AML-193 (cell line): Measurements from ENCODE around the gene ELFN1.

Experiments used
- DNase-seq, 2 experiments: peaks; one replicate each; lab custom pipeline; 2025; lab: John Stamatoyannopoulos, UW

ELFN1 gene

DNA sequence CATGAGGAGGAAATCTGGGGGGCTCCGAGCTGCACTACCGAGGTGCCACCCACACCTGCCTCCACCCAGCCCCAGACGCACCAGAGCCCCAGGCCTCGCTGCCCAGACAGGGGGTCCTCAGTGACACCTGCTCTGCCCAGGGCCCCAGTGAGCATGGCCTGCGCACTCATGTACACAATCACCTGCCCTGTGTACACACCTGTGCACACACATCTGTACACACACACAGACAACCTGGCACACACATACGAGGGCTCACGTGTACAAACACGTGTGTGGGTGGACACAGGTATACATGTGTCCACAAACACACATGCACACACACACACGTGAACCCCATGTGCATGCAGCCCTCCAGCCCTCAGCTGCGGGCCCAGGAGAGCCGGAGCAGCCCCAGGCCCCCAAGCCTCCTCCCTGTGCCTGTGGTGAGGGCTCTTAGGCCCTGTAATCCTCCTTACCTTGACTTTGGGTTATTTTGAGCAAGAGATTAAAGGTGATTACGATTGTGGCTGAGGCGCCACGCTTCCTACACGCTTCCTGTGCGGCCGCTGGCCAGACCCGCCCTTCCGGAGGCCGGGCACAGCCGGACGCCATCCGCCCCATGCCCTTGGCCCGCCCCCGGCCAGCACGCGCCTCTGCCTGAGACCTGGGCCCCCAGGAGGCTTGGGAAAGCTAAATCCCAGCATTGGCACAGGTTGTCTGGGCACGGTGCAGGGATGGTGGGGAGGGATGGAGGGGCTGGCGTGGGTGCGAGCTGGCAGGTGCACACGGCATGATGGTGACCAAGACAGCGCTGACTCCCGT, 71.9 kb downstream of the ELFN1 start:
- DNase-seq: no peak

DNA sequence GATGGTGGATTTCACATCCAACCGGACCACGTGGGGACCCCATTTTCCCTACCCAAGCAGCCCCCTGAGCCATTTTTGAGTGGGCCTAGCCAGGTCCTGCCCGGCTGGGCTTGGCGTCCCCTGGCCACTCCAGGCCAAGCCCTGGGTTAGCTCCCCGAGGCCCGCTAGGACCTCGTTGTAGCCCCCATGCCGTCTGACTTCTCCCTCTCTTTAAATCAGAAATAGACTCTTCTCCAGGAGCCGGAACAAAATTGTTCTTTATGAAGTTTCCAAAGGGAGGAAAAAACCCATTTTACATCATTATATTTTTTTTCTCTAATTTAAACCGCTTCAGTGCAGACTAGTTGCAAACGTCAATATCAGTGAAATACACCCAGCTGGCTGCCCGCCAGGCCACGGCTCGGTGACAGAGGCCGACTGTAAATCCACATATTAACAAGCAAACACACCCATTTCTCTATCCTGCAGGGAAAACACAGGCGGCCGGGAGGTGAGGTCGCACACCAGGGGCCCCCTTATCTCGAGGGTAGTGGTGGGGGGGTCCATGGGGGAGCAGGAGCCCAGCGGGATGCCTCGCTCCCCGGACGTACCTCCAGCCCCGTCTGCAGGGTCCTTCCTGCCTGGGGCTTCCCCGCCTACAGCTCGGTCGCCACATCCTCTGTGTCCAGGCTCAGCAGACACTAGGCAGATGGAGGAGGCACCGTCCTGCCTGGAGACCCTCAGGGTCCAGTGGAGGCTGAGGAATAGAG, 72.7 kb downstream of the ELFN1 start:
- DNase-seq: no peak

DNA sequence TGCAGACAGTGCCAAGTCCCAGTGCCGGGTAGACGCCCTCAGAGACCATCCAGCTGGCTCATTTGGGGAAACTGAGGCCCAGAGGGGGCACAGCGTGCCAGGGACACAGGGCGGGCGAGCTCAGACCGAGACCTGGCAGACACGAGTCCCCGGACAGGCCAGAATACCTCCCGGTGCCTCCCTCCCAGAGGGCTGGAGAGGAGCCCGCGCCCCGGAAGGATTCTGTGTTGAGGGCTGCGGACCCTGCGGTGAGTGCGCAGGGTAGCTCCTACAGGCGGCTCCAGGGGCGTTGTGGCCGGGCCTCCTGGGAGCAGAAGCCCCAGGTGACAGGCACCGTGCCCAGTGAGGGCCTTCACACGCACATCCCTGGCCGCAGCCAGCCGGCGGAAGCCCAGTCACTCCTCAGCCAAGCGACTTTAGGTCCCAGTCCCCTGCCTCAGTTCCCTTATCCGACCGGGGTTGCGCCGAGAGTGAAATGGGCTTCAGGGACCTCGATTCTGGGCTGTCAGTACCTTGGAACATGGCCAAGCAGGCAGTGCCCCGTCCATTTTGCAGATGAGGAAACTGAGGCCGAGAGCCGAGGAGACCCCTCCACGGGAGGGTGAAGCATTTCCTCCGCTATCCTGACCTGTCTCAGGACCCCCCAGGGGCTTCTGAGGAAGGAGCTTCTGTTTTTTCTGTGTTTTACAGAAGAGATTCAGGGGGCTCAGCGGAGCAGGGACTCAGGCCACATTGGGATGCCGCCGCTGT, 73.6 kb downstream of the ELFN1 start:
- no peak for DNase-seq

DNA sequence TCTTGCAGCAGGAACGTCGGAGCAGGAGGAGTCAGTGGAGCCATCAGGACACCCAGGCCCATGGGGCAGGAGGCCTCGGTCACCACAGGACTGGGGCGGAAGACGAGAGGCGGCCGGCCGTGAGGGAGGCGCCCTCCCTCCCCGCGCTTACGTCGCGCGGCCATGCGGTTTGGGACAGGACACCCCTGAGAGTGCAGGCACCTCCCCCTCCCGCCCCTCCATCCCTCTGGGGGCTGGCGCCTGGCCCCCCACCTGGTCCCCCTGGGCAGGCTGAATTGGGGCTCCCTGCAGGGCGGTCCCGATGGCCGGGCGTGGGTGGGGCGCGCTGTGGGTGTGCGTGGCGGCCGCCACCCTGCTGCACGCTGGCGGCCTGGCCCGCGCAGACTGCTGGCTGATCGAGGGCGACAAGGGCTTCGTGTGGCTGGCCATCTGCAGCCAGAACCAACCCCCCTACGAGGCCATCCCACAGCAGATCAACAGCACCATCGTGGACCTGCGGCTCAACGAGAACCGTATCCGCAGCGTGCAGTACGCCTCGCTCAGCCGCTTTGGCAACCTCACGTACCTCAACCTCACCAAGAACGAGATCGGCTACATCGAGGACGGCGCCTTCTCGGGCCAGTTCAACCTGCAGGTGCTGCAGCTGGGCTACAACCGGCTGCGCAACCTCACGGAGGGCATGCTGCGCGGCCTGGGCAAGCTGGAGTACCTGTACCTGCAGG, 74.4 kb downstream of the ELFN1 start:
- DNase-seq: no peak

DNA sequence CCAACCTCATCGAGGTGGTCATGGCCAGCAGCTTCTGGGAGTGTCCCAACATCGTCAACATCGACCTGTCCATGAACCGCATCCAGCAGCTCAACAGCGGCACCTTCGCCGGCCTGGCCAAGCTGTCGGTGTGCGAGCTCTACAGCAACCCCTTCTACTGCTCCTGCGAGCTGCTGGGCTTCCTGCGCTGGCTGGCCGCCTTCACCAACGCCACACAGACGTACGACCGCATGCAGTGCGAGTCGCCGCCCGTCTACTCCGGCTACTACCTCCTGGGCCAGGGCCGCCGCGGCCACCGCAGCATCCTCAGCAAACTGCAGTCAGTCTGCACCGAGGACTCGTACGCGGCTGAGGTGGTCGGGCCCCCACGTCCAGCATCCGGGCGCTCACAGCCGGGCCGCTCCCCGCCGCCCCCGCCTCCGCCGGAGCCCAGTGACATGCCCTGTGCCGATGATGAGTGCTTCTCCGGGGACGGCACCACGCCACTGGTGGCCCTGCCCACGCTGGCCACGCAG, 75.0 kb downstream of the ELFN1 start:
- DNase-seq: no peak

DNA sequence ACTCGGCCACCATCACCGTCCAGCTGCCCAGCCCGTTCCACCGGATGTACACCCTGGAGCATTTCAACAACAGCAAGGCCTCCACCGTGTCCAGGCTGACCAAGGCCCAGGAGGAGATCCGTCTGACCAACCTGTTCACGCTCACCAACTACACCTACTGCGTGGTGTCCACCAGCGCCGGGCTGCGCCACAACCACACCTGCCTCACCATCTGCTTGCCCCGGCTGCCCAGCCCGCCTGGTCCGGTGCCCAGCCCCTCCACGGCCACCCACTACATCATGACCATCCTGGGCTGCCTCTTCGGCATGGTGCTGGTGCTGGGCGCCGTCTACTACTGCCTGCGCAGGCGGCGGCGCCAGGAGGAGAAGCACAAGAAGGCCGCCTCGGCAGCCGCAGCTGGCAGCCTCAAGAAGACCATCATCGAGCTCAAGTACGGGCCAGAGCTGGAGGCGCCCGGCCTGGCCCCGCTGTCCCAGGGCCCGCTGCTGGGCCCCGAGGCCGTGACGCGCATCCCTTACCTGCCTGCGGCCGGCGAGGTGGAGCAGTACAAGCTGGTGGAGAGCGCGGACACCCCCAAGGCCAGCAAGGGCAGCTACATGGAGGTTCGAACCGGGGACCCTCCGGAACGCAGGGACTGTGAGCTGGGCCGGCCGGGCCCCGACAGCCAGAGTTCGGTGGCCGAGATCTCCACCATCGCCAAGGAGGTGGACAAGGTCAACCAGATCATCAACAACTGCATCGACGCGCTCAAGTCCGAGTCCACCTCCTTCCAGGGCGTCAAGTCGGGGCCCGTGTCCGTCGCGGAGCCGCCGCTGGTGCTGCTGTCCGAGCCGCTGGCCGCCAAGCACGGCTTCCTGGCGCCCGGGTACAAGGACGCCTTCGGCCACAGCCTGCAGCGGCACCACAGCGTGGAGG, 75.8 kb downstream of the ELFN1 start:
- DNase-seq: no peak

DNA sequence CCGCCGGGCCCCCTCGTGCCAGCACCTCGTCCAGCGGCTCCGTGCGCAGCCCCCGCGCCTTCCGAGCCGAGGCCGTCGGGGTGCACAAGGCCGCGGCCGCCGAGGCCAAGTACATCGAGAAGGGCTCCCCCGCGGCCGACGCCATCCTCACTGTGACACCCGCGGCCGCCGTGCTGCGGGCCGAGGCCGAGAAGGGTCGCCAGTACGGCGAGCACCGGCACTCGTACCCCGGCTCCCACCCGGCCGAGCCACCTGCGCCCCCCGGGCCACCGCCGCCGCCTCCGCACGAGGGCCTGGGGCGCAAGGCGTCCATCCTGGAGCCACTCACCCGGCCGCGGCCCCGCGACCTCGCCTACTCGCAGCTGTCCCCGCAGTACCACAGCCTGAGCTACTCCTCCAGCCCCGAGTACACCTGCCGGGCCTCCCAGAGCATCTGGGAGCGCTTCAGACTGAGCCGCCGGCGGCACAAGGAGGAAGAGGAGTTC, 76.5 kb downstream of the ELFN1 start:
- DNase-seq: no peak

DNA sequence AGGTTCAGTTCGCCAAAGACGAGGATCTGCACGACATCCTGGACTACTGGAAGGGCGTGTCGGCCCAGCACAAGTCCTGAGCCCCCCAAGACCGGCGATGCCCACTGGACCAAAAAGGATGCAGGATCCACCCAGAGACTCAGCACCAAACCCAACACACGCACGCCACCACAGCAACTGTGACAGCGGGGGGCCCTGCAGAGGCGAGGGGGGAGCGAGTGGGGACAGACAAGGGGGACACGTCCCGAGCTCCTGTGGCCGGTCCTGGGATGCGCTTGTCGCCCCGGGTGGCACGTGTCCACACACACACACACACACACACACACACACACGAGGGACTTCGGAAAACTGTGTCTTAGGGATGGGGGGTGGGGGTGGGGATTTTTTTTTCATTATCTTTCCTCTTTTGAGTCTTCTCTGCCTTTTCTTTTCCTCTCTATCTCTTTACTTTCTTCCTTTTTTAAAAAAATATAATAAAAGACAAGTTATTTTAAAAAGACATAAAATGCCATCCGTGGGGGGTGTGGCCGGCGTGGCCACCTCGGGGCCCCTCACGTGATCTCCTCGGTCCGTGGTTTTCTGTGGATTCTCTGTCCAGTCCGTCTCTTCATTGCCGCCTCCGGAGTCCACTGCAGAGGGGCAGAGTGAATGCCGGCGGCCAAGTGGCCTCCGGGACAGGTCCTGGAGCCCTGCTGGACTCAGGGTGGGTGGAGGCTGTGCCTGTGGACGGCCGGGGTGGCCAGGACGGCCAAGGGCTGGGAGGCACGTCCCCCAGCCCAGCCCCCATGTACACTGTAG, 77.1 kb downstream of the ELFN1 start:
- DNase-seq: no peak

DNA sequence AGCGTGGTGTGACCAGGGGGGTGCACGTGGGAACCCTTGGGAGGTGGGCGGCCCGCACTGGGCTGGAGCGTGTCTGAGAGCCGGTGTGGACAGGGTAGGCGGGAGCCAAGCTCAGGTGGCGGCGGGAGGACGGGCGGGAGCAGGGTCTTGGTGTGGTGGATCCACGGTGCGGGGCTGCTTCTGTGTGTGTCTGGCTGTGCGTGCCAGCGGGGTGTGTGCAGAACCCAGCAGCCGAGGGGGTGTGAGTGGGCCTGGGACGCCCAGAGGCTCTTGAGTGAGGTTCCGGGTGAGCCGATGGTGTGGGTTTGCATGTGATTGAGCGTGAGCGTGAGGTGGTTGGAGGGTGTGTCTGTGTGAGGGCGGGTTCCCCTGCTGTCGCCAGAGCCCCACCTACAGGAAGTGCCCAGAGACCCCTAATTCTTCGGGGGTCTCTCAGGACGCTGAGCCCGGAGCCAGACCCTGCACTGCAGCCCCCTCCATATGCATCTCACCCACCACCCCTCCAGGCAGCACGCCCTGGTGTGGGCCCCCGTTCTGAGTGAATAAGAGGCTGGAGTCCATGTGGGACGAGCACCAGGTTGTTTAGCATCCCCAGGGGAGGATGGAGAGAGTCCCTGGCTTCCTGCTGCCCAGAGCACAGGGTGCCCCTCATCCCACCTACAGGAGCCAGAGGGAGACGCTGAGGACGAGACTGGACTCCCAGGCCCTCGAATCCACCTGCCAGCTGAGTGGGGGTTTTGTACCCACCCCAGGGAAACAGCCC, 78.2 kb downstream of the ELFN1 start:
- no peak for DNase-seq

DNA sequence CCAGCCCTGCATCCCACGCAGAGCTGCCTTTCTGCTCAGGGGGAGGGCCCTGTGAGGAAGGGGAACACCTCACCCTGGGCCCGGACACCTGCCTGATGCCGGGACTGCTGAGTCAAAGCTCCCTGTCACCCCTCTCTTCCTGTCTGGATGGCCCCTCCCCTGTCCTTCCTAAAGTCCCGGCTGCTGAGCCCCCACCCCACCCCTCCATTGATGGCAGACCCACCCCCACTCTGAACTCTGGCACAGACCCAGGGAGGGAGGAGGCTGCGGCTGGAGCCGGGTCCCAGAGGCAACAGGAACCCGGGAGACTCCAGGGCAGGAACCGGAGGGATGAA, 78.7 kb downstream of the ELFN1 start:
- no peak for DNase-seq

DNA sequence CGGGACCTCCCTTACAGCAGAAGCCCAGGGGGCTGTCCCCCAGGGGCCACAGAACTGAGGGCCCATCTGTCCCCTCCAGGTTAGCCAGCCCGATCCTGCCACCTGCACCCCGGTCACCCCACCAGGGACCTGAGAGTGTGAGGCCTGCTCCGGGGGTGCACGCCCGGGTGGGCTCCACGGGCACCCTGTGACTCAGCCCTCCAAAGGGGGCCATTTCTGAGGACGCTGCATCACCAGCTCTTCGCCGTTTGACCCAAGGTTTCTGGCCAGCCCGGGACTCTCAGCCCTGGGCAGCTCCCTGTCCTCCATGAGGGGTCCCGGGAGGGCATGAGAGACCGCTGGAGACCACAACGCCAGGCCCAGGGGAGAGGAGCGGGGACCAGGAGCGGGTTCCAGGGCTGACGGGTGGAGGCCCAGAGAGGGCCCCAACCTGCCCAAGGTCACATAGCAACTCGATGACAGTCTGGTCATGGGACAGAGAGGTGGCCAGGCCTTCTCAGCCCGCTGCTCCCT, 79.3 kb downstream of the ELFN1 start:
- DNase-seq: no peak

DNA sequence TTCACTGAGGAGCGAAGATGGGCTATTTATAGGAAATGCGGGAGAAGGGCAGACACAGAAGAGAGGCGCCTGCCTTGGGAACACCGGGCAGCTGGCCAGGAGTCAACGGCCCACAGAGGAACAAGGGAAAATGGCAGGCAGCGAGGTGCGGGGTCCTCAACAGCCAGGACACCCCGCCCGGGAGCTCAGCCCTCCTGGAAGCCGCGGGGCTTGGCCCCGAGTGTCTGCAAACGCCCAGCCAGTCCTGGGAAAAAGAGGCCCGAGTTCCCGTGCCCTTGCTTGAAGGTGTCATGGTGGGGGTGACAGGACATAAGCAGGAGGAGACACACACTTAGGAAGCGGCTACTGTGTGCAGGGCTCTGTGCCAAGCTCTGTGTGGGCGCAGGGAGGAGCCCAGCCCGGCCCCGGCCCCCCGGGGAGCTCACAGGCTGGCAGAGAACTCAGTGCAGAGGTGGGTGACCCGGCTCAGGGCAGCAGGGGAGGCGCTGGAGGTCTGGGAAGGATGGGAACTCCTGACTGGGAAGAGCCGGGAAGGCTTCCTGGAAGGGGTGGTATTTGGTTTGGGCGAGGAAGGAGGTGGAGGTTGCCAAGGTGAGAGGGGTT, 79.9 kb downstream of the ELFN1 start:
- DNase-seq: no peak

DNA sequence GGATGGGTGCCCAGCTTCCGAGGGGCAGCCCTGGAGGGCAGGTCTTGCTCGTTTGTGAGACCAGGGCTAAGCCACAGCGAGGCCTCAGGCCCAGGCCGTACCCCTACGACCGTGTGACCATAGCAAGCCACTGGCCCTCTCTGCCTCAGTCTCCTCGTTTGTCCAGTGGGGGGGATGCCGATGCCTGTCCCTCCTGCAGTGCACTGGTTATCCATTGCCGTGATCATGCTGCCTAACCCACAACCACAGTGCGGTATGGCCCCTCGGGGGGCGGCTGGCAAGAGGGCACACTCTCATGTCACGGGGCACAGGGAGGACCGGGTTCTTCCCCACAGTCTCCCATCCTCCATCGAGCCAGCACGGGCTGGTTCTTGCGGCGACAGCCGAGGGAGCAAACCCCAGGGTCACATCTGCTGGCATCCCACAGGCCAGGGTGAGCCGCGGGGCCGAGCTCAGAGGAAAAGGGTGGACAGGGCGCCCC, 80.5 kb downstream of the ELFN1 start:
- DNase-seq: no peak

DNA sequence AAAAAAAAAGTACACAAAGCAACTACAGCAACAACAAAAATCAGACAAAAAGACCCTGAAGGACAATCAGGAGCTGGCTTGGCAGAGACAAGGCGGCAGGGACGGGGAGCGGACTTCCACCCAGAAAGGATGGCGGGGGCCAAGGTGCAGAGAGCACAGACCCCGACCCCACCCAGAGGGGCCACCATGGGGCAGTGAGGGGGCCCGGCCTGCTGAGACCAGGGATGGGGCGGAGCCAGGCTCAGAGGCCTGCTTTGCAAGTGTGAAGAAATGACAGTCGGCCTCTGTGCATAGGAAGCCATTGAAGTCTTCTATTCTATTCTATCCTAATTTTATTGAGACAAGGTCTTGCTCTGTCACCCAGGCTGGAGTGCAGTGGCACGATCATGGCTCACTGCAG, 82.0 kb downstream of the ELFN1 start:
- no peak for DNase-seq

DNA sequence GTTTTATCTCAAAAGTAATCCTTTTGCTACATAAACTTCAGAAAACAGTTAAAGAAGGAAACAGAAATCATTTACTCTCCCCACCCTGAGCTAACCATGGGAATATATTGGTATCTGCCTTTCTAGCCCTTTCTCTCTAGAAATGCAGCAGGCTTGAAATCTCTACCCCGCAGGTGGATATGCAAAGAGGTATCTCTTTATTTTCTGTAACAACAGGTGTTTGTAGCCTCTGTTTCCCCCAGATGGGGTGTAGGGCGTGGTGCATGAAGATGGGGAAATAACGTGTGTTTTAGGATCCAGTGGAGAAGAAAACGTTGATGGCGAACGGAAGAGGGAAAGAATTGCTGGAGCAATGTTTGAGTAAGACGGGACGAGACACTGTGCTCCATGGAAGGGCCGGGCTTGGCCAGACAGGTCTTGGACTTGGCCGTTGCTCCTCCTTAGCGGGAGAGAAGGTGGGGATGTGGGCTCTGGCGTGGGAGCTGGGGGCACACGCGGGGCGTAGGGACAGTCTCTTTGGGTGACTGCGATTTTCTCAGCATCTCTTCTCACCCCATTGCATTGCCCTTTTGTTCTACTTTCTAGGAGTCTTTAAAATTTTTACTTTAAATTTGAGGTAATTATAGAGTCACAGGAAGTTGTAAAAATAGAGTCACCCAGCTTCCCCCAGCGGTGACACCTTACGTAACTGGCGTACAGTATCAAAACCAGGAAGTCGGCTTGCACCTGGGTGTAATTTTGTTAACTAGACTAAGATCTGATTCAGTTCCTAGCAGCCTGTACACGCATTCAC, 82.9 kb downstream of the ELFN1 start:
- no peak for DNase-seq

DNA sequence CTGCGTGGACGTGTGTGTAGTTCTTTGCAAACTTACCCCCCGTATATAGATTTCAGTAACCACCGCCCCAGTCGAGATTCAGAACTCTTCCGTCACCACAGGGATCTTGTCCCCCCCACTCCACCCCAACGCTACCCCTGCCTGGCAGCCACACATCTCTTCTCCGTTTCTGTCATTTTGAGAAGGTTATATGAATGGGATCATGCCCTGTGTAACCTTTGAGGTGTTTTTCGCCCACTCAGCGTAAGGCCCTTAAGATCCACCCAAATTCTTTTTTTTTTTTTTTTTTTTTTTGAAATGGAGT, 83.4 kb downstream of the ELFN1 start:
- no peak for DNase-seq

DNA sequence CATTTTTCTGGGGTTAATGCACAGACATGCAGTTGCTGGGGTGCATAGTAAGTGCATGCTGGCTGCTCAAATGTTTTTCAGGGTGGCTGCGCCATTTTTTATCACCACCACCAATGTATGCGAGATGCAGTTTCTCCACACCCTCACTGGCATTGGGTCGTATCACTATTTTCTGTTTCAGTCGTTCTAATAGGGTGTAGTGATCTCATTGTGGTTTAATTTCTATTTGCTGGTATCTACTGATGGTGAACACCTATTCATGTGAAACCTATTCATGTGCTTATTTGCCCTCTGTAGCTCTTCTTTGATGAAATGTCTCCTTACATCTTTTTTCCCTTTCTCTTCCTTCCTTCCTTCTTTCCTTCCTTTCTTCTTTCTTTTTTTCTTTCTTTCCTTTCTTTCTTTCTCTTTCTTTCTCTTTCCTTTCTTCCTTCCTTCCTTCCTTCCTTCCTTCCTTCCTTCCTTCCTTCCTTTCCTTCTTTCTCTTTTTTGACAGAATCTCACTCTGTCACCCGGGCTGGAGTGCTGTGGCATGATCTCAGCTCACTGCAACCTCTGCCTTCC, 84.3 kb downstream of the ELFN1 start:
- DNase-seq: no peak
